Head of caudate nucleus (tissue), 42 donors: Measurements from ENCODE around the gene PTGES.
"Not testable (repeated sequence)": the region's sequence is repeated elsewhere in the genome, so short reads cannot be mapped to it uniquely, and the experiment has no call there.

Experiments used
- DNase-seq, 42 donors: peaks; one replicate each; pipeline versions ENCODE4 v3.0.0 to v3.0.0-alpha.2; 2020 to 2021; ENCODE audit warnings: mixed read lengths in 7 of 42
- intact Hi-C: fragments of 100-400 bp; cut with DNase I; formaldehyde crosslinking; loops from one replicate; pipeline ENCODE4 v1.15.0; 2022

Gene PTGES

DNA sequence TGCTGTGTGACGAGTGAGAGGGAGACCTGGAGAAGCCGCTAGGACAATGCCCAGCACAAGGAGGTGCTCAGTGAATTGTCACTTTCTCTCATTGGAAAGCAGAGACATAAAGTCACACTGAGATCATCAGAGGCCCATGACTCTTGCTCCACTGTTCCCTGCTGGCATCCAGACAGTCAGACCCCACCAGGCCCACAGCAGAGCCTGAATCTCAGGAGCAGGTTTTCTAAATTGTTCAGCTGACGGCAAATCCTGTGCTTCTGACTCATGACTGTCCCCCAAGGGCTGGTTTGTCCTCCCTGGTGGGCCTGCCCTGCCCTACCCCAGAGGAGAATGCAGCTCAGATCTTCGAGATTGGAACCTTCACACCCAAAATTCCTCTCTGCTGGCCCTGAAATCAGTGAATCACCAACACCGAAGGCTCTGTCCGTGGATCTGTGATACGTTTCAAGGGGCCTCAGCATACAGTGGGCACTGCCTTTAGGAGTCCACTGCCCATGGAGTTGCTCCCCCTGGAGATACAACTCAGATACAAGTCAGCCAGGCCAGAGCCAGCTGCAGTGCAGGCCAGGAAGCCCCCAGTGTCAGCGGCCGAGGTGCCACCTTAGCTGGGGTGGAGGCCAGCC is 2.7 kb downstream of the PTGES start:
- intact Hi-C loops, result no loop called here
- no peak for DNase-seq

DNA sequence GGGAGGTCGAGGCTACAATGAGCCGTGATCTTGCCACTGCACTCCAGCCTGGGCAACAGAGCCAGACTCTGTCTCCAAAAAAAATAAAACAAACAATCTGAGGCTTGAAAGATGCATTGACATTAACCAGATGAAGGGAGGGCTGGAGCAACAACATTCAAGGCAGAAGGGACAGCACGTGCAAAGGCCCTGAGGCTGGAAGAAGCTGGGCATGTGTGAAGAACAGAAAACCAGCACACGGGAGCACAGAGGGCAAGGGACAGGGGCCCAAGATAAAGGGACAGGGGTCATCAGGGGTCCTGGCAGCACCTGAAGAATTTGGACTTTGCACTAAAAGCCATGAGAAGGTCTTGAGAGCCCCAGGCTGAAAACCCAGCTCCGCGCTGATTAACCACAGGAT is 3.3 kb downstream of the PTGES start:
- intact Hi-C loops, result no loop called here
- no peak for DNase-seq

DNA sequence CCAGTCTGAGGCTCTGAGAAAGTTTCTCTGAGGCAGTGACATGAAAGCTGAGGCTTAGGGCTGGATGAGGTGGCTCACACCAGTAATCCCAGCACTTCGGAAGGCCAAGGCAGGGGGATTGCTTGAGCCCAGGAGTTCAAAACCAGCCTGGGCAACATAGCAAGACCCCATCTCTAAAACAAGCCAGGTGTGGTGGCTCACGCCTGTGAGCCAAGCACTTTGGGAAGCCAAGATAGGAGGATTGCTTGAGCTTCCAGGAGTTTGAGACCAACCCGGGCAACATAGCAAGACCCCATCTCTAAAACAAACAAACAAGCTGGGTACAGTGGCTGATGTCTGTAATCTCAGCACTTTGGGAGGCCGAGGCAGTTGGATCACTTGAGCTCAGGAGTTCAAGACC is 3.8 kb downstream of the PTGES start:
- intact Hi-C loops, DNase-seq: not testable (repeated sequence)

DNA sequence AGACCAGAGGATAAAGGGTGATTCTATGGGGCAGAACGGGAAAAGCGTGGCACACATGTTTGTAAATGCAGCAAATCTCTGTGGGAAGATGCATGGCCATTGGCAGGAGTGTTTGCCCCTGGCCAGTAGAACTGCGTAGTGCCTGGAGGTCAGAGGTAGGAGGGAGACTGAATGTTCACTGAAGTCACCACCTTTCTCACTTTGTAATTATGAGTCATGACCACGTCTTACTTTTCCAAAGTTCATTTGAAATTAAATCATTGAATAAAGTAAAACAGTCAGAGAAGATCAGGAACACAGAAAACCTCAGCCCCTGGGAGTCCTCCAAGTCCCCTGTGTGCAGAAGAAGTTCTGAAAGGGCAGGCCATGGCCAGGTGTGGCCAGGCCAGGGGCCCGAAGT is 4.6 kb downstream of the PTGES start:
- no peak for DNase-seq
- intact Hi-C loops, result no loop called here

DNA sequence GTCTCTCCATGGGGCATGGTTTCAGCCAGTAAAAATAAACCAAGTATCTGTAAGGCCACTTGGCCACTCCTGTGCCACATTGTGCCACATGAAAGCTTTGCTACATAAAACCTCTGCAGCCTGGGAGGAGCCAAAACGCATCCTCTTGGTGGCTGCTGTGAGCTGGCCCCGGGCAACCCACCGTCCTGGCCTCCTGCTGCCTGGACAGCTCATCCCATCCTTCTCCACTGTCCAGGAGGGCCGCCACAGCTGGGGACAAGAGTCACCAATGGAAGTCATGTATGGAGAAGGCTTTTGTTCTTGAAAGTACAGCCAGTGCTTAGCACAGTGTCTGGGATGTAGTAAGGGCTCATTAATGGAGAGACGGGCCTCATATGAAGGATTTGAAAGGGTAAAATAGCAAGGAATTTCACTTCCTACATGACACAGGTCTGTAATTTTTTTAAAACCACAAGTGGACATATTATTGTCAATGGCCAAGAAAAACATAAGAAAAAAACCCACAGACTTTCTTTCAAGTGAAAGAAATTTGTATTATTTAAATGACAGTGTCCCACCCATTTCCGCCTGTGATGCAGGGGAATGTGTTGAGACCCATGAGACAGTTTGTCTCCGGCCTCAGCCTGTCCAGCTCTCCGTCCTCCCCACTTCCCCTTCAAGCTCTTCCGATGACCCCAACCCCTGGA is 6.6 kb downstream of the PTGES start:
- intact Hi-C loops, result no loop called here
- no peak for DNase-seq

DNA sequence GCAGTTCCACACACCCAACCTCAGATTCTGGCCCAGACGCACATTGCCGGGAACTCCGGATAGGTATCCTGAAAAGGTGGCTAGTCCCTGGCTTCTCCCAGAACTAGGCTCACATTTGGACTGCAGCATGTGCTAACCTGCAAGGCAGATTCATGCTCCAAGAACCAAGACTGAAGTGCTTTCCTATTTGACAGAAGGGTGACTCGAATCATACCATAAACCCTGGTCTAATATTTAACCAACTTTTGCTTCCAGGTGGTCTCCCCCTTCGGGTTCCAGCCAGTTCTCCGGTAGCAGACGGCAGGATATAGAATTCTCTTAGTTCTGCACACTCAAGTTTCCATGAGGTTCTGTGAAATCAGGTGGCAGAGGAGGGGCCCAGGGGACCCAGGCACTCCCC is 7.6 kb downstream of the PTGES start:
- DNase-seq, result no peak
- intact Hi-C loops, result no loop called here

DNA sequence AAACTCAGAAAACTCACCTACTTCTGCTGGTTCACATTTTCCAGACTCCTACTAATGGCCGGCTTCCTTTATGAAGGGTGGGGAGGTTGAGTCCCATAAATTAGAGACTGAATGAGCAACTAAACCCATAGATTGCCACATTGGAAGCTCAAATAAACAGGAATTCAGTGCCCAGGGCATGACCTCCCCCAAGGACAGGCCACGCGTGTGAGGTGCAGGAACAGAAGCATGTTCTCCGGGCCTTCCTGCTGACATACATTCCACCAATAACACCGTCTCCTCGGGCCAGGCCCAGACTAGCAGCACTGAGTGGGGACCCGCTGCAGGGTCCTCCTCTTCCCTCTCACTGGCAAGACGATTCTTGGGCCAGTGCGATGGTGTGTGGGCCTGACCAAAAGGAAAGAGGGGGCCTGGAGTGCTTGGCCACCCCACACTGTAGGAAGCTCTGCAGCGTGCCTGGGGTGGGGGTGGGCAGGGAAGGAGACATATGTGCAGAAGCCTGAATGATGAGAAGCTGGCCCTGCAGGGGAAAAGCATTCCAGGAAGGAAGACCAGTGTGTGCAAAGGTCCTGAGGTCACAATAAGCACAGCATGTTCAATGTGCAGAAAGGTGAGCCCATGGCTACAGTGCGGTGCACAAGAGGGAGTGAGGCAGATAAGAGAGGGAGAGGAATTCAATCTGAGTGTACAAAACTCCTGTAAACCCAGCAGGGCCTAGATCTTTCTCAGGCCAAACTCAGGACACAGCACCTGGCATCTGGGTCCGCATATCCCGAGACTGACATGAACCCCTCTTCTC is 12.0 kb downstream of the PTGES start:
- no peak for DNase-seq
- intact Hi-C loops, result no loop called here

DNA sequence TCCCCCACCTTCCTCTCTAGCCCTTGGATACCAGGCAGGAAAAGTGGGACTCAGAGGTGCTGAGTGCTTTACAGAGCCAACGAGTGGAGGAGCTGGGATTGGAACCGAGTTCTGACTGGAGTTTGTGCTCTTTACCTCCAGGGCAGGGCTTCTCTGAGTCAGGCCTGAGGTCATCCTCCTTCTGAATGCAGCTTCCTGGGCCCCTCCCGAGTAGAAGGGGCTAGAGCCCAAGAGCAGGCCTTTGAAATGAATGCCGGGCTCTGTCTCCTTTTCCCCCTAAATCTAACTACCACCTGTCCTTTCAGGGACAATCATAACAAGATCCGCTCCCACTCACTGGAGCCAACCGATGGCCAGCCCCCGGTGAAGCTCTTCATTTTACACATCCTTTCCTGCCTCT is 12.7 kb downstream of the PTGES start:
- DNase-seq, result no peak
- intact Hi-C loops, result no loop called here

DNA sequence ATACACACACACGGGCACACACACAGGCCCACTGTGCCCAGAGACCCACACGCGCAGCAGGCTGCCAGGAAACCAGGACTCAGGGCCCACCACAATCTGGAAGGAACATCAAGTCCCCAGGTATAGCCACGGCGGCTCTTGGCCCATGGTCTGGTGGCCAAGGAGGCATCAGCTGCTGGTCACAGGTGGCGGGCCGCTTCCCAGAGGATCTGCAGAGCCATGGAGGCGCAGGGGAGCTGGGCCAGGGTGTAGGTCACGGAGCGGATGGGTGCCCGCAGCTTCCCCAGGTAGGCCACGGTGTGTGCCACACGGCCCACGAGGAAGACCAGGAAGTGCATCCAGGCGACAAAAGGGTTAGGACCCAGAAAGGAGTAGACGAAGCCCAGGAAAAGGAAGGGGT is 13.4 kb downstream of the PTGES start:
- intact Hi-C loops, result loop anchor here (5.0 kb wide), 1 partner anchor 43 kb away; no protein-coding TSS in a partner anchor
- no peak for DNase-seq

DNA sequence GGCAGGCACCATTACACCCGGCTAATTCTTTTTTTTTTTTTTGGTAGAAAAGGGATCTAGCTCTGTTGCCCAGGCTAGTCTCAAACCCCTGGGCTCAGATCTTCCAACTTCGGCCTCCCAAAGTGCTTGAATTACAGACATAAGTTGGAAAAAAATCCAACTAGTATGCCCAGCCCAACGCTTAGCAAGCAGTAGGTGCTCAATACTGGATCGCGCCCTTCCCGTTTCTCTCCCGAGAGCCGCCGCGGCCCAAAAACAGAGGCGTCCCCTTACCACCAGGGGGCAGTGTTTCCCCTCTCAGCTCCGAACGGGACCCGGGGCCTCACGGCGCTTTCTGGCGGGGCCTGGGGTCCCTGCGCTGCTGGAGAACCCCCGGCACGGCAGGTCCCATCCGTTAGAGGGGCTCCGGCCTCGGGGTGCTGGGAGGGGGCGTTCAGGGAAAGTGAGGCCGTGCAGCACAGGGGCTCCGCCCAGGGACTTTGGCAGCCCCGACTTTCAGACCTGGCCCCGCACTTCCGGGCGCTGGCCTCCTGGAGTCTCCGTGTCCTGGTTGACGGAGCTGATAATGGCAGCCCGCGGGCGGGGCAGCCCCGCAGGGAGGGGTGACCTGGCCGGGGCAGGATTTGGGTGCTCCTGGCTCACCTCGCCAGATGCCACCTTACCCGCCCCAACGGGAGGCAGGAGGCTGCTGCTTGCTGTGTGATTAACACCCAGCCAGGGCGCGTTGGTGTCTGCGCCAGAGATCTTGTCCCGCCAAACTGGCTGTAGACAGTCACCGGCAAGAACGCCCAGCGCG is 15.2 kb downstream of the PTGES start:
- intact Hi-C loops, result loop anchor here (5.0 kb wide), 1 partner anchor 45 kb away; no protein-coding TSS in a partner anchor

DNA sequence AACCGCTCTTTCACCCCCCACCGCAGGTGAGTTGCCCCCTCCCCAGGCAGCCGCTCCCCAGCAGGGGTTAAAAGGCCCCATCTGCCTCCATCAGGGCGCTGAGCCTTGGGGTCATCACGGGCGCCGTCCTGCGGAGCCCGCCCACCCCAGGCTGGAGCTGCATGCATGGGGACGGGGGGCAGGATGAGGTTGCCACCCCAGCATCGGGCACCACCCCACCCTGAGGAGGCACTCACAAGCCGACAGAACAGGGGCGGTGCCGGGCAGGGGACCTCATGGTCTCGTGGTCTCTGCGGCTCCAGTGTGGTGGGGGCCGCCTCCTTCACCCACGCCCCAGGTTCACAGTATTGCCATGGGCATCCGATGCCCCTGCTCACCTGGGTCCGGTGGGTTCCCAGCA is 16.5 kb downstream of the PTGES start:
- intact Hi-C loops, result loop anchor here (5.0 kb wide), 1 partner anchor 46 kb away; no protein-coding TSS in a partner anchor

More for the DNA sequence above, 15.2 kb downstream of the PTGES start:
- DNase-seq, result peak; percentile 62 to 94 (median 84)

DNA sequence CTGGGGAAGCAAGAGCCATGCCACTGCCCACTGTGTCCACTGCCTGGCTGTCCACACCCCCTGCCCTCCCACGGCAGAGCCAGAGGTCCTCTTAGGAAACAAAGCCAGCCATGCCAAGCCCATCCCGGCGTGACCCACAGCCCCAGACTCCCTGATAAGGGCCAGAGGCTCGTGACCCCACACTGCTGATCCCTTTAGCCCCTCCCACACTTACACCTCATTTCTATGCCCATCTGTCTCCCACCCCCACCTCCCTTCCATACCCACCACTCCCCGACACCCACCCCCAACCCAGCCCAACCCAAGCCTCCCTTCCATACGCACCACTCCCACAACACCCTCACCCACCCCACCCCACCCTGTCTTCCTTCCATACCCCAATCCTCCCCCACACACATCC is 17.3 kb downstream of the PTGES start:
- no peak for DNase-seq
- intact Hi-C loops, result loop anchor here (5.0 kb wide), 1 partner anchor 47 kb away; no protein-coding TSS in a partner anchor

More for the DNA sequence above, 16.5 kb downstream of the PTGES start:
- no peak for DNase-seq

DNA sequence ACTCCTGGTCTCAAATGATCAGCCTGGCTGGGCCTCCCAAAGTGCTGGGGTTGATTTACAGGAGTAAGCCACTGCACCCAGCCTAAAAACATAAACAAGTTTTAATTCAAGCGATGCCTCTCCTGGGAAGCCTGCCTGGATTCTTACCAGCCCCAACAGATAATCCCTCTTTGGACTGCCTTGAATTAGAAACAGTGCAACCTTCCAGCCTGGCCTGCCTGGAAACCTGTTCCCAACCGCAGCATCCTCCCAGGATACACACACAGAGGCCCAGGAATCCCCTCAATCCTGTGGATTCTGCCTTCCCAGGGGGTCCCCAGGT is 19.2 kb downstream of the PTGES start:
- DNase-seq, result no peak
- intact Hi-C loops, result no loop called here

DNA sequence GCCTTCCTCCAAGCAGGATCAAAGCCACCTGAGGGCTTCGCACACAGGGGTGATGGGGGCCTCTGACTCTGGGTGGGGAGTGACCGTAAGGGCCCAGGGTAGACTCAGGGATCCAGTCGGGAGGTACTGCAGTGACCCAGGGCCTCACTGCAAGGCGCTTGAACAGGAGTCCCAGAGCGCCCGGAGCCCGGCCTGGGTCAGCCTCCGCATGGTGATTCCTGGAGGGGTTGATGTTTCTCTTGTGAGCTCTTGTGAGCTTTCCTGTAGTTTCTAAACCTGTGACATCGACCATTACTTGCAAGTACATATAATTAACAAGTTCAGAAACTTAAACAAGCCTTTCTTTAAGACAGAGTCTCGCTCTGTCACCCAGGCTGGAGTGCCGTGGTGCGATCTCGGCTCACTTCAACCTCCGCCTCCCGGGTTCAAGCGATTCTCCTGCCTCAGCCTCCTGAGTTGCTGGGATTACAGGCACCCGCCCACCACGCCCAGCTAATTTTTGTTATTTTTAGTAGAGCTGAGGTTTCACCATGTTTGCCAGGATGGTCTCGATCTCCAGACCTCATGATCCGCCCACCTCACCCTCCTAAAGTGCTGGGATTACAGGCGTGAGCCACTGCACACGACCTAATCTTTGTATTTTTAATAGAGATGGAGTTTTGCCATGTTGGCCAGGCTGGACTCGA is 19.8 kb downstream of the PTGES start:
- DNase-seq, result no peak
- intact Hi-C loops, result no loop called here

DNA sequence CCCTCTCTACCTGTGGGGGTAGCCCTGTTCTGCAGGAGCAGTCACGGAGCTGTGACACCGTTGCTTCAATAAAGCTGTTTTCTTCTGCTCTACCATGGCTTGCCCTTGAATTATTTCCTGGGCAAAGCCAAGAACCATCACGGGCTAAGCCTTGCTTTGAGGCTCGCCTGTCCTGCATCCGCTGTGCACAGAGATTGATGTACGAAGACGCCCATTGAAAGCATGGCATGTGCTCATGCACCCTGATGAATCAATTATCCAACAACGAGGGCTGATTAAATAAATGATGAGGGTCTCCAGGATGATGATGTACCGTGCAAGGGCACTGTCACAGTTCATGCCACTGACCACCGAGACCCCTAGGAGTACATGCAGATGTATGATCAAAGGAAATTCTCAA is 20.7 kb downstream of the PTGES start:
- no peak for DNase-seq
- intact Hi-C loops, result no loop called here

DNA sequence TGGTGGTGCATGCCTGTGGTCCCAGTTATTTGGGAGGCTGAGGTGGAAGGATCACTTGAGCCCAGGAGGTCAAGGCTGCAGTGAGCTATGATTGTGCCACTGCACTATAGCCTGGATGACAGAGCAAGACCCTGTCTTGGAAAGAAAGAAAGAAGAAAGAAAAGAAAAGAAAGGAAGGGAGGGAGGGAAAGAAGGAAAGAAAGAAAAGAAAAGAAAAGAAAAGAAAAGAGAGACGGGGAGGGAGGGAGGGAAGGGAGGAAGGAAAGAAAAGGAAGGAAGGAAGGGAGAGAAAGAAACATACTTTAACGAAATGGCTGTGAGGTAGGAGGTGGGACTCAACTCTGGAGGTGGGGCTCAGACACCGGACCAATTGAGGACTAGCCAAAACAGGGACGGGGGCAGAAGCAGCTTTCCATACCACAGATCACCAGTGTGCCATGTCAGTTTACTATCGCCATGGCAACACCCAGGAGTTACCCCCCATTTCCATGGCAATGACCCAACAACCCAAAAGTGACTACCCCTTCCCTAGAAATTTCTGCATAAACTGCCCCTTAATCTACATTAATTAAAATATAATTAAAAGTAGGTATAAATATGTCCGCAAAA is 21.3 kb downstream of the PTGES start:
- DNase-seq, result no peak
- intact Hi-C loops, result no loop called here

DNA sequence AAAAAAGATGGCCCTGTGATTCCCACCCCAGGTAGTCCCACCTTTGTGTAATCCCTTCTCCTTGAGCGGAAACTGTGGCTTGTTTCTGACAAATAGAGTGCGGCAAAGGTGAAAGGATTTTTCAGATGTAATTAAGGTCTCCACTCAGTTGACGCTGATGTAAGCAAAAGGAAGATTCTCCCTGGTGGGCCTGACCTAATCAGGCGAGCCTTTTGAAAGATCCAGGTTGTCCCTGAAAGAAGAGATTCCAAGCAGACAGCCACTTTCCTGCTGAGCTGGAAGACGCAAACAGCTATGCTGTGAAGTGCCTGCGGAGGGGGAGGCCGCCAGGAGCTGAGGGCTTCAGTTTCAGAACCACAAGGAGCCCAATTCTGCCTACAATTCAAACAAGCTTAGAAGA is 24.1 kb downstream of the PTGES start:
- no peak for DNase-seq
- intact Hi-C loops, result no loop called here

DNA sequence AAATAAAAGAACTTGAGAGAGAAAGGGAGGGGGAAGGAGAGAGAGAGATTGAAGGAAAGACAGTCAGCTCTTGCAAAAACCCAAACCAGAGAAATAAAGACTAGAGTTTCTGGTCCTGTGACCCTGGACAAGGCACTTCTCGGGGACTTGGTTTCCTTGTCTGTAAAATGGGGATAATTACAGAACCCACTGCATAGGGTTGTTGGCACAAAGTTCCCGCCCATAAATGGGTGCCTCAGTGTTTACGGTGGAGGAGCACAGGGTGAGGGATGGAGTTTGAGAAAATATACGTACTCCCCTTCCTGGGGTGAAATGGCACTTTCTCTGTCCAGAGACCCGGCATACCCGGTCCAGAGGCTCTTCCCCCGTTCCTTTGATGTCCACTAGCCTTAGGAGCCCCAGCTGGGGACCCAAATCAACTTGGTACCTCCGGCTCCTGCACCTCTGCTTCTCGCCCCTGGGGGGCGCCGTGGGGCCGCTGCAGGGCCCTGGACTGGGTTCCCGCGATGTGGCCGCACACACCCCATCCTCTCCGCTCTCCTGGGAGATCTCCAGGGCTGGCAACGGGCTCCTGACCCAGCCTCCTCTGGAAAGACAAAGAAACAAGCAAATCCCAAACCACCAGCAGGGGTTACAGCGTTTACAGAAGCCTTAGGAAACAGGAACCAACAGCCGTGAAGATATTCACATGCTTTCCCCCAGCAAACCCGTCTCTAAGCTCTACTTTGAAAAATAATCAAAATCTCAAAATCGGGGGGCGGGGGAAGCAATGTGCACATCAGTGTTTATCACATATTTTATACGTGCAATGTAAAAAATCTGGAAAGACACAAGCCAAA is 26.3 kb downstream of the PTGES start:
- peak; percentile 26 to 85 (median 66) for DNase-seq
- intact Hi-C loops, result no loop called here
